OCI-LY1 (cell line): ENCODE measurements around the gene GSK3B.

Source experiments
- H2AFZ ChIP-seq: fragments of 200-600 bp; sonication (generic), shearing (Covaris generic); 2 replicates; pipeline ENCODE4 v1.6.0; 2014; ENCODE audit warnings: antibody characterized with exemption, mild to moderate bottlenecking, low read length
- H3F3A ChIP-seq: fragments of 200-600 bp; sonication (generic), shearing (Covaris generic); 2 replicates; pipeline ENCODE4 v1.6.0; 2014; ENCODE audit warnings: mild to moderate bottlenecking, antibody characterized with exemption, low read length, moderate library complexity; ENCODE audit not compliant: insufficient read depth
- H3K27ac ChIP-seq: fragments of 200-600 bp; sonication (generic); 2 replicates; pipeline ENCODE4 v1.5.1; 2014; ENCODE audit warnings: low read length, mixed run types, mild to moderate bottlenecking, low read depth; ENCODE audit not compliant: poor library complexity, severe bottlenecking
- H3K27me3 ChIP-seq: fragments of 200-600 bp; sonication (generic); 2 replicates; pipeline ENCODE4 v1.6.0; 2014; ENCODE audit warnings: antibody characterized with exemption, mild to moderate bottlenecking, low read length, moderate library complexity; ENCODE audit not compliant: insufficient read depth
- H3K36me3 ChIP-seq: fragments of 200-600 bp; sonication (generic); 2 replicates; pipeline ENCODE4 v1.6.1; 2014; ENCODE audit warnings: mild to moderate bottlenecking, antibody characterized with exemption, low read length, moderate library complexity, mixed read lengths; ENCODE audit not compliant: insufficient read depth
- H3K4me1 ChIP-seq: fragments of 200-600 bp; sonication (generic); 2 replicates; pipeline ENCODE4 v1.5.1; 2014; ENCODE audit warnings: mild to moderate bottlenecking, low read length, moderate library complexity; ENCODE audit not compliant: insufficient read depth, severe bottlenecking
- H3K4me2 ChIP-seq: fragments of 200-600 bp; sonication (generic), shearing (Covaris generic); 2 replicates; pipeline ENCODE4 v1.6.1; 2014; ENCODE audit warnings: low read length
- H3K4me3 ChIP-seq: fragments of 200-600 bp; sonication (generic); 2 replicates; pipeline ENCODE4 v1.5.1; 2014; ENCODE audit warnings: low read length, low read depth, mild to moderate bottlenecking, mixed read lengths; ENCODE audit not compliant: poor library complexity, severe bottlenecking
- H3K79me2 ChIP-seq: fragments of 200-600 bp; shearing (Covaris generic); 2 replicates; pipeline ENCODE4 v1.6.1; 2016; ENCODE audit warnings: mixed run types, low read length, mixed read lengths; ENCODE audit not compliant: insufficient read depth
- H3K9ac ChIP-seq: fragments of 200-600 bp; sonication (generic), shearing (Covaris generic); 2 replicates; pipeline ENCODE4 v1.6.1; 2014; ENCODE audit warnings: mild to moderate bottlenecking, low read length, mixed read lengths
- H3K9me2 ChIP-seq: fragments of 200-600 bp; sonication (generic), shearing (Covaris generic); 2 replicates; pipeline ENCODE4 v1.6.1; 2014; ENCODE audit warnings: low read depth, mild to moderate bottlenecking, low read length, mixed read lengths
- H3K9me3 ChIP-seq: fragments of 200-600 bp; shearing (Covaris generic); 2 replicates; pipeline ENCODE4 v1.6.1; 2014; ENCODE audit warnings: low read length, mixed read lengths
- H4K20me1 ChIP-seq: fragments of 200-600 bp; sonication (generic), shearing (Covaris generic); 2 replicates; pipeline ENCODE4 v1.6.0; 2016; ENCODE audit warnings: mild to moderate bottlenecking, low read length; ENCODE audit not compliant: insufficient read depth
- EZH2 ChIP-seq: fragments of 200-600 bp; sonication (generic), shearing (Covaris generic); IDR thresholded peaks from 2 replicates; pipeline ENCODE4 v1.8.0; 2017; ENCODE audit warnings: borderline replicate concordance, mixed run types, mild to moderate bottlenecking, antibody characterized with exemption, low read length, moderate library complexity, mixed read lengths
- TF ChIP-seq, protein P1 (sequence below): fragments of 200-600 bp; sonication (generic), shearing (Covaris generic); IDR thresholded peaks from 2 replicates; pipeline ENCODE4 v1.5.1; 2017; ENCODE audit warnings: mild to moderate bottlenecking, antibody characterized with exemption, low read length, moderate library complexity, mixed read lengths

The GSK3B gene

DNA sequence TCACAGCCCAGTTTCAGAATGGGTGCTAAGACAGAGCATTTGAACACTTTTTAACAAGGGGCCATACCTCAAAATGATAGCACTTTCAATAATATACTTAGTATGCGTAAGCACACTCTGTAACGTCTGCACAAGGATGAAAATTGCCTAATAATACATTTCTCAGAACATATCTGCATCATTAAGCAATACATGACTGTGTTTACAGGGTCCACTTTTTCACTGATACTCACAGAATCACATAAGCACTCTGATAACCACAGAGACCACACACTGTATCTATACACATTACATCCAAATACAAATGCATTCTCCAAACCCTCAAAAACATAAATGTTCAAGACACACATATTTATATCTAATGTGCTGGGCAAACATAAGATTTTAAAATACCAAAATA is 232.6 kb downstream of the GSK3B start:
- H3F3A ChIP-seq: no peaks in the 10 kb centered on the region
- H4K20me1 ChIP-seq: no peaks in the 10 kb centered on the region
- TF ChIP-seq EZH2: no peak
- TF ChIP-seq, protein P1, sequence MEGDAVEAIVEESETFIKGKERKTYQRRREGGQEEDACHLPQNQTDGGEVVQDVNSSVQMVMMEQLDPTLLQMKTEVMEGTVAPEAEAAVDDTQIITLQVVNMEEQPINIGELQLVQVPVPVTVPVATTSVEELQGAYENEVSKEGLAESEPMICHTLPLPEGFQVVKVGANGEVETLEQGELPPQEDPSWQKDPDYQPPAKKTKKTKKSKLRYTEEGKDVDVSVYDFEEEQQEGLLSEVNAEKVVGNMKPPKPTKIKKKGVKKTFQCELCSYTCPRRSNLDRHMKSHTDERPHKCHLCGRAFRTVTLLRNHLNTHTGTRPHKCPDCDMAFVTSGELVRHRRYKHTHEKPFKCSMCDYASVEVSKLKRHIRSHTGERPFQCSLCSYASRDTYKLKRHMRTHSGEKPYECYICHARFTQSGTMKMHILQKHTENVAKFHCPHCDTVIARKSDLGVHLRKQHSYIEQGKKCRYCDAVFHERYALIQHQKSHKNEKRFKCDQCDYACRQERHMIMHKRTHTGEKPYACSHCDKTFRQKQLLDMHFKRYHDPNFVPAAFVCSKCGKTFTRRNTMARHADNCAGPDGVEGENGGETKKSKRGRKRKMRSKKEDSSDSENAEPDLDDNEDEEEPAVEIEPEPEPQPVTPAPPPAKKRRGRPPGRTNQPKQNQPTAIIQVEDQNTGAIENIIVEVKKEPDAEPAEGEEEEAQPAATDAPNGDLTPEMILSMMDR: no peak
- no peak overlapping the region for H3K4me2 ChIP-seq
- no peaks in the 10 kb centered on the region for H3K4me1 ChIP-seq
- H3K79me2 ChIP-seq: no peaks in the 10 kb centered on the region
- H3K27me3 ChIP-seq: no peaks in the 10 kb centered on the region
- H3K27ac ChIP-seq: no peak overlapping the region
- H2AFZ ChIP-seq: no peak overlapping the region
- no peak overlapping the region for H3K9ac ChIP-seq
- no peaks in the 10 kb centered on the region for H3K9me3 ChIP-seq
- no peaks in the 10 kb centered on the region for H3K9me2 ChIP-seq
- no peak overlapping the region for H3K4me3 ChIP-seq
- peaks cover 57% of the 10 kb centered on the region for H3K36me3 ChIP-seq

DNA sequence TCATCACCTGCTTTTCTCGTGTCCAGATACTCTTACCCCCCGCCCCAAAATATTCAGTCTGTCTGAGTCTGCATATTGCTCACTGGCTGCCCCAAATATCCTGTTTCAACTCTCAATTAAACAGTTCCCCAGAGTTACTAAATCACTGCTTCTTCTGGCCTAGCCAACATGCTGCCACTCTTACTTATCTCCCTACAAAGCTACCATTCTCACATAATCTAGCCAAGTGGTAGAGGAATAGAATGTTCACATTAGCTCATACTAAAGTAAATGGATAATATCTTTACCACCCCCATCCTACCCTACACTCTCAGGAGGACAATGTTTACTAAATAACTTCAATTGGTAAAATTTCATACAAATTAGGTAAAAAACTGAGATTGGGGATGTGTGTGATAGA is 234.5 kb downstream of the GSK3B start:
- no peaks in the 10 kb centered on the region for H3K9me2 ChIP-seq
- H3K27ac ChIP-seq: no peak overlapping the region
- TF ChIP-seq EZH2: no peak
- TF ChIP-seq, protein P1: no peak
- no peaks in the 10 kb centered on the region for H3K79me2 ChIP-seq
- H3K4me3 ChIP-seq: no peak overlapping the region
- no peak overlapping the region for H3K4me2 ChIP-seq
- H2AFZ ChIP-seq: no peak overlapping the region
- H3K27me3 ChIP-seq: no peaks in the 10 kb centered on the region
- H3F3A ChIP-seq: no peaks in the 10 kb centered on the region
- H3K9me3 ChIP-seq: no peaks in the 10 kb centered on the region
- H3K9ac ChIP-seq: no peak overlapping the region
- H3K4me1 ChIP-seq: no peaks in the 10 kb centered on the region
- H4K20me1 ChIP-seq: no peaks in the 10 kb centered on the region
- peaks cover 54% of the 10 kb centered on the region for H3K36me3 ChIP-seq

DNA sequence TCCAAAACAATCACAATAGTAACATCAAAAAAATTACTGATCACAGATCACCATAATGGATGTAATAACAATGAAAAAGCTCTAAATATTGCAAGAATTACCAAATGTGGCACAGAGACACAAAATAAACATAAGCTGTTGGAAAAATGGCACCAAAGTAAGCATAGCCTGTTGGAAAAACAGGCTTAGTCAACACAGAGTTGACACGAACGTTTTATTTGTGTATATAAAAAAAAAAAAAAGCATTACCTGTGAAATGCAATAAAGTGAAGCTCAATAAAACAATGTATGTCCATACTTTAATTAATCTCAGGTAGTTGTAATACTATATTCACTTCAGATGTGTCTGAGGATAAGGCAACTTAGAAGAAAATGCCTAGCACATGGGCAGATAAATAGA is 235.3 kb downstream of the GSK3B start:
- TF ChIP-seq, protein P1: no peak
- no peak for TF ChIP-seq EZH2
- no peaks in the 10 kb centered on the region for H3K27me3 ChIP-seq
- H3K9ac ChIP-seq: no peak overlapping the region
- no peak overlapping the region for H3K27ac ChIP-seq
- H4K20me1 ChIP-seq: no peaks in the 10 kb centered on the region
- H3K9me3 ChIP-seq: no peaks in the 10 kb centered on the region
- no peaks in the 10 kb centered on the region for H3K4me1 ChIP-seq
- no peaks in the 10 kb centered on the region for H3F3A ChIP-seq
- H3K36me3 ChIP-seq: peaks cover 54% of the 10 kb centered on the region
- H3K4me2 ChIP-seq: no peak overlapping the region
- H3K79me2 ChIP-seq: no peaks in the 10 kb centered on the region
- no peak overlapping the region for H3K4me3 ChIP-seq
- no peak overlapping the region for H2AFZ ChIP-seq
- H3K9me2 ChIP-seq: no peaks in the 10 kb centered on the region
